B cell (primary cell): ENCODE data around the gene TDRD6. TPM values are rescaled to one million over a fixed set of nuclear protein-coding genes. Genes with fewer than 3 reads are reported as not detected.

ENCODE experiments used
- ATAC-seq: fragments of 200-7000 bp; cut with Tn5 transposase; one replicate; pipeline ENCODE4 v1.10.0; 2021; ENCODE audit warnings: low read depth, mild to moderate bottlenecking, moderate number of reproducible peaks, moderate library complexity
- CTCF ChIA-PET: fragments of 350-600 bp; sonication (Branson Sonifier 250); formaldehyde crosslinking; loops from one replicate; lab custom pipeline; 2021; ENCODE audit warnings: antibody characterized with exemption, inconsistent platforms; lab: Charles Lee
- POLR2A ChIA-PET: fragments of 350-600 bp; sonication (Branson Sonifier 250); formaldehyde crosslinking; loops from one replicate; lab custom pipeline; 2021; ENCODE audit warnings: antibody characterized with exemption; lab: Charles Lee
- DNase-seq: peaks from one replicate; pipeline ENCODE4 v3.0.0; 2013
- H2AFZ ChIP-seq: 2 replicates; pipeline ENCODE4 v1.6.1; 2012; ENCODE audit warnings: mild to moderate bottlenecking, low read depth, low read length; ENCODE audit not compliant: insufficient read depth, poor library complexity, severe bottlenecking
- H3K27ac ChIP-seq, 2 donors: 1 replicate in 1 of 2; 2 replicates in 1 of 2; pipeline ENCODE4 v1.5.1; 2012 to 2013; ENCODE audit warnings: low read length in 2 of 2, mild to moderate bottlenecking in 2 of 2, moderate library complexity in 1 of 2
- H3K27me3 ChIP-seq, 4 experiments: fragments of 200-600 bp in 1 of 4; sonication (generic) in 1 of 4; replicated peaks in 1 of 4; 1 replicate in 2 of 4; 2 replicates in 2 of 4; pipeline versions ENCODE4 v1.6.1 to v1.7.0; 2013 to 2016; ENCODE audit warnings: low read length in 3 of 4, mild to moderate bottlenecking in 2 of 4, mixed read lengths in 1 of 4, moderate library complexity in 1 of 4; ENCODE audit not compliant: insufficient read depth in 4 of 4, control insufficient read depth in 3 of 4; ENCODE audit errors: control extremely low read depth in 1 of 4
- H3K36me3 ChIP-seq, 2 experiments: replicated peaks in 1 of 2; 1 replicate in 1 of 2; 2 replicates in 1 of 2; pipeline versions ENCODE4 v1.6.1 to v1.7.1; 2013; ENCODE audit warnings: low read length in 1 of 2; ENCODE audit not compliant: insufficient read depth in 2 of 2, control insufficient read depth in 1 of 2; ENCODE audit errors: control extremely low read depth in 1 of 2, extremely low read depth in 1 of 2
- H3K4me1 ChIP-seq, 2 donors: fragments of 200-600 bp in 1 of 2; sonication (generic) in 1 of 2; 1 replicate in 1 of 2; 2 replicates in 1 of 2; pipeline versions ENCODE4 v1.5.1 to v1.6.1; 2013 to 2017; ENCODE audit warnings: low read length in 2 of 2; ENCODE audit not compliant: control insufficient read depth in 2 of 2, insufficient read depth in 2 of 2
- H3K4me2 ChIP-seq: replicated peaks from 2 replicates; pipeline ENCODE3; 2012; ENCODE audit warnings: mild to moderate bottlenecking, low read depth, low read length; ENCODE audit not compliant: poor library complexity, severe bottlenecking
- H3K4me3 ChIP-seq, 5 experiments: fragments of 200-600 bp in 1 of 5; sonication (generic) in 1 of 5; 1 replicate in 3 of 5; 2 replicates in 2 of 5; pipeline versions ENCODE4 v1.5.1 to v1.7.0; 2011 to 2016; ENCODE audit warnings: low read length in 4 of 5, mild to moderate bottlenecking in 4 of 5, low read depth in 2 of 5, control low read depth in 1 of 5, moderate library complexity in 1 of 5; ENCODE audit not compliant: insufficient read depth in 1 of 5; ENCODE audit errors: control extremely low read depth in 1 of 5, extremely low read depth in 1 of 5
- H3K79me2 ChIP-seq: fragments of 200-600 bp; sonication (generic); one replicate; pipeline ENCODE4 v1.6.0; 2016; ENCODE audit warnings: low read length; ENCODE audit not compliant: control insufficient read depth, insufficient read depth
- H3K9ac ChIP-seq: fragments of 200-600 bp; sonication (generic); 2 replicates; pipeline ENCODE4 v1.6.1; 2017; ENCODE audit warnings: mild to moderate bottlenecking, low read length, moderate library complexity
- H3K9me3 ChIP-seq, 3 donors: one replicate each; pipeline versions ENCODE4 v1.6.1 to v1.7.1; 2013; ENCODE audit warnings: low read length in 2 of 3; ENCODE audit not compliant: control insufficient read depth in 2 of 3, insufficient read depth in 1 of 3; ENCODE audit errors: control extremely low read depth in 1 of 3
- H4K20me1 ChIP-seq: 2 replicates; pipeline ENCODE4 v1.6.0; 2012; ENCODE audit warnings: mild to moderate bottlenecking, low read length; ENCODE audit not compliant: insufficient read depth, control insufficient read depth, poor library complexity, severe bottlenecking
- H3K27ac Mint-ChIP-seq: one replicate; pipeline ENCODE4 v1.8.0; 2021; ENCODE audit warnings: mixed read lengths
- H3K27me3 Mint-ChIP-seq: one replicate; pipeline ENCODE4 v1.8.0; 2021; ENCODE audit warnings: mixed read lengths
- H3K4me1 Mint-ChIP-seq: one replicate; pipeline ENCODE4 v1.8.0; 2021; ENCODE audit warnings: mixed read lengths
- H3K4me3 Mint-ChIP-seq: one replicate; pipeline ENCODE4 v1.8.0; 2021; ENCODE audit warnings: mixed read lengths
- H3K9me3 Mint-ChIP-seq: one replicate; pipeline ENCODE4 v1.8.0; 2022; ENCODE audit warnings: mixed read lengths; ENCODE audit not compliant: insufficient read depth
- CTCF ChIP-seq: fragments of 200-600 bp; IDR thresholded peaks from one replicate; pipeline ENCODE4 v1.8.0; 2022; ENCODE audit warnings: antibody characterized with exemption, mild to moderate bottlenecking
- EZH2 ChIP-seq: IDR thresholded peaks from 2 replicates; pipeline ENCODE4 v1.6.1; 2012; ENCODE audit warnings: borderline replicate concordance, low read depth, mild to moderate bottlenecking, moderate library complexity, low read length; ENCODE audit not compliant: insufficient read depth, poor library complexity, severe bottlenecking
- WGBS: methylation state at CpG from one replicate; pipeline ENCODE4 v1.1.5; 2013; ENCODE audit warnings: missing lambda C conversion rate; ENCODE audit not compliant: insufficient coverage; 5-methylcytosine and 5-hydroxymethylcytosine counted together
- intact Hi-C: fragments of 100-400 bp; cut with micrococcal nuclease; formaldehyde crosslinking; loops from one replicate; pipeline ENCODE4 v1.10.0; 2022
- polyA plus RNA-seq: library from polyadenylated mRNA; depleted of rRNA; stranded (reverse); fragments of >200 nt; gene quantifications from 2 replicates; pipeline ENCODE4 v1.2.3, GENCODE V29; 2012
- total RNA-seq, 2 donors: library from RNA; stranded (reverse); fragments of 120-200 nt in 1 of 2; gene quantifications; 1 replicate in 1 of 2; 2 replicates in 1 of 2; pipeline versions ENCODE4 v1.2.3 to v1.2.4, GENCODE V29; 2013 to 2022

Gene TDRD6
- total and polyA plus RNA-seq, 2 donors (not counting 1 experiment from before 2014, with no cell fraction given) = 0.01 TPM; not detected in 1

DNA sequence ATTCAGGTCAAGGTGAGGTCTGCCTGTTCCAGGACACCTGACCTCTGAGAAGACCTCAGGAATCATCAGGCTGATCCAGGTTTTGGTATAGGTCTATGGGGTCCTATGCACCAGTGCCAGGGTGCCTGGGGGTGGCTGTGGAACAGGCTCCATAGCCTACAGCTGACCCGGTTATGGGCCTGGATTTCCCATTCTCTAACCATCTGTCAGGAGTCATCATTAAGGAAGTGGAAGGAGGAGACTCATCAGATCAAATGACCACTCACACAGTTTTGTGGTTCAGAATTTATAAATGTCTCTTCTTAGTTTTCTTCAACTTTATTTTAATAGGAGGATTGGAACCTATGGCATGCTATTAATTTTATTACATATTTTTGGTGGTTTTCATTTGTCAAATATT lies 32.7 kb downstream of the TDRD6 start:
- Mint-ChIP-seq H3K27me3 (peaks cover 34% of the 10 kb centered on the region), H3K4me3 (no peak overlapping the region), H3K9me3 (no peaks in the 10 kb centered on the region), H3K27ac (no peak overlapping the region), H3K4me1 (no peaks in the 10 kb centered on the region)
- no peak overlapping the region for H3K4me2 ChIP-seq
- ChIA-PET CTCF (no interaction called here), POLR2A (no interaction called here)
- WGBS = no CpG with 5 or more reads among the region's 1 CpG
- no peak overlapping the region for H3K27ac ChIP-seq
- no peaks in the 10 kb centered on the region for H3K79me2 ChIP-seq
- H3K4me3 ChIP-seq = no peak overlapping the region
- no peak for ATAC-seq
- DNase-seq = no peak
- no peak overlapping the region for H2AFZ ChIP-seq
- no peak for TF ChIP-seq EZH2
- intact Hi-C loops = no loop called here
- H3K9me3 ChIP-seq = no peaks in the 10 kb centered on the region
- no peaks in the 10 kb centered on the region for H3K4me1 ChIP-seq
- no peaks in the 10 kb centered on the region for H3K36me3 ChIP-seq
- H4K20me1 ChIP-seq = no peaks in the 10 kb centered on the region
- no peak overlapping the region for H3K9ac ChIP-seq
- H3K27me3 ChIP-seq = no peaks in the 10 kb centered on the region

GRCh38 chr6:46729787-46730326 lies 42.2 kb downstream of the TDRD6 start:
- H2AFZ ChIP-seq = no peak overlapping the region
- no peak overlapping the region for H3K4me2 ChIP-seq
- TF ChIP-seq CTCF (no peak), EZH2 (no peak)
- H3K9me3 Mint-ChIP-seq = no peaks in the 10 kb centered on the region
- no peaks in the 10 kb centered on the region for H3K9me3 ChIP-seq
- no peaks in the 10 kb centered on the region for H4K20me1 ChIP-seq
- WGBS = 78% methylated on average over 1 of the region's 1 CpG
- no peaks in the 10 kb centered on the region for H3K36me3 ChIP-seq
- ATAC-seq (no peak), DNase-seq (no peak)
- ChIA-PET CTCF (no interaction called here), POLR2A (no interaction called here)
- no peak overlapping the region for H3K9ac ChIP-seq
- H3K4me1 ChIP-seq = peaks cover 3 to 4% of the 10 kb centered on the region in 2 donors
- H3K4me1 Mint-ChIP-seq = peaks cover 9% of the 10 kb centered on the region
- H3K27ac ChIP-seq = no peak overlapping the region
- peaks cover 48% of the 10 kb centered on the region for H3K27me3 Mint-ChIP-seq
- H3K27me3 ChIP-seq = peaks cover 0 to 18% (median 11%) of the 10 kb centered on the region in 4 experiments
- H3K4me3 ChIP-seq = no peak overlapping the region
- no peaks in the 10 kb centered on the region for H3K79me2 ChIP-seq
- intact Hi-C loops = no loop called here
- H3K4me3 Mint-ChIP-seq = no peak overlapping the region
- no peak overlapping the region for H3K27ac Mint-ChIP-seq
